ENCODE data around the gene ZEB2.

ZEB2 gene

DNA sequence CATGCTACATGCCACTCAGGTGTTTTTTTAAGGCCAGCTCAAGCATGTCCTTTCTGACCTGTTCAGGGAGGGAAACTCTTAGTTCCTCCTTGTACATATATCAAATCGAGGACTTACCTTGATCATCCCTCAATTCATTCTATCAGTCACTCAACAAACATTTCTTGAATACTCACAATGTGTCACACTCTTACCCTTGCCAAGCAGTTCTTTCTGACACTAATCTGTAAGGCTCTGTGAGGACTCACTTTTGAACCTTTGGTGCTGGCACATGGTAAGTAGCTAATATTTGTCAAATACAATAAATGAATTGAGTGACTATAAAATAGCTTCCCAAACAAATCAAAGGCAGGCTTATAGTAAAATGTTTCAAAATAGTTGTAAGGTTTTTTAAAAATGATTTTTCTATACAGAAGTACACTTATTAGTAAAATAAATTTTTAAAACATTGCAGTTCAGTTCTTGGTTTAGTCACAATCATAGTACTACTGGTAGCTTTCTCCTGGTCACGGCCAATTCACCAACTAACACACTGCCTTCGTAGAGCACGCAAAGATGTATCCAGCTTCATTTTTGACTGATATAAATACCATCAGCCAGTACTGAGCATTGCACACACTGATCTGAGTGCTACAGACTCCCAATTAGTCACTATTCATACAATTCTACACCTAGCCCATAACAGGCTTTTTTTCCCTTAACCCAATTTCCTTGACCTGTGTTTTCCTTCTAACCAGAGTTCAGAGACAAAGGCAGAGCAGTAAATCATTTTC, 50.9 kb downstream of the ZEB2 start:
- no peak for DNase-seq

DNA sequence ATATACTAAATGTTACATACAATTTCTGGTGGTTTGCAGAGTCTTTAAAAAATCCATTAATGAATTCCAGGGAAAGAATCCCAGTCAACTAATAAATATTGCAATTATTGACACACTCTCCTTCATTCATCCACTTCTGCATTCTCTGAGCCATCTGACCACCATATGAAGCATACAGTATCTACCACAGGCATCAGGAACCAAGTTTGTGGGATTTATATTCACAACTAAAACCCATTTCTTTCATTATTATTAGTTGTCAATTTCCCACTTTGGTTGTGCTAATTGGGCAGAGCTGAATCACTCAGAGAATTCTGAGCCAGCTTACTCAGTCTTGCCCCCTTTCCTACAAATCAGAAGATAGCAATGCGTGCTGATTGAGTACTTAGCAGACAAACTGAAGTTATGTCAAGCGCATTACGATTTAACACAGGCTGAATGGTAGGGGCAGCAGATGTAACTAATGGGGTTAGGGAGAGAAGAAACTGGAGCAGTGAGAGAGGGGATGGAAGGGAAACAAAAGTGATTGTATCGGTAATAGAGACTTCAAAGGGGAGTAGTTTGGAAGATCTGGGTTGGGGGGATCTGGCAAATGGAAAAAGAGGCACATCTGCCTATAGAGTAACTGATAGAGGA, 52.3 kb downstream of the ZEB2 start:
- no peak for DNase-seq

DNA sequence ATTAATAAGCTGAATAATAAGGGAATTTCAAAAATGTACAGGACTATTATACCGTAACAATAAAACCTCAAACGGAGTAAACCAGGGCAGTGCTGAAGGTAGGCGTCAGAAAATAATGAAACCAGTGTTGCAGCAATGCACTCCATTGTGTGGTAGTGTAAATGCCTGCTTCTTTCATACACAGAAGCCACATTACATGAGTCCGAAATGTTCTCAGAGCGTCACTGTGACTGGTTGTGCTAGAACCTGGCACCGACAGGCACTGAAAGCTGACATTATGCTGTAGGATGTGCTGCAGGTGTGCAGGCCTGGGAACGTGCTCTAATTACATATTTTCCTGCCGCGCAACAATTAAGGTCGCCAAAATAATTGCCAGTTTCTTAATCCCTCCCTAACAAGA, 53.3 kb downstream of the ZEB2 start:
- DNase-seq: no peak

DNA sequence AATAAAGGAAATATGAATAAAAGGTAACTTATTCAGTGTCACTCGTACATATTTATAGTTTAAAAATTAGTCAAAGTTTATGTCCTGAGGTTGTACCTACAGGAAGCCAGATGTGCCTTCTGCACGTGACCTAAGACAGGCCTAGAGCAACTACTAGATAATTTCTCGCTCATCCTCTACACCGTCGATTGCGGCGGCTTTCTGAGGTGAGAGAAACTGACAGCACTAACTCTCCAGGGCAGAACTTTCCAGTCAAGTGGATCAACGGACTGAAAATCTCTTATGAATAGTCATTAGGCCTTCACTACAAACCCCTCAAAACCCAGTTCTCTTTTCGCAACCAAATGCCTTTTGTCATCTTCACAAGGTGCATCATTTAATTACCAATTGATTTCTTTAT, 54.2 kb downstream of the ZEB2 start:
- DNase-seq: no peak

DNA sequence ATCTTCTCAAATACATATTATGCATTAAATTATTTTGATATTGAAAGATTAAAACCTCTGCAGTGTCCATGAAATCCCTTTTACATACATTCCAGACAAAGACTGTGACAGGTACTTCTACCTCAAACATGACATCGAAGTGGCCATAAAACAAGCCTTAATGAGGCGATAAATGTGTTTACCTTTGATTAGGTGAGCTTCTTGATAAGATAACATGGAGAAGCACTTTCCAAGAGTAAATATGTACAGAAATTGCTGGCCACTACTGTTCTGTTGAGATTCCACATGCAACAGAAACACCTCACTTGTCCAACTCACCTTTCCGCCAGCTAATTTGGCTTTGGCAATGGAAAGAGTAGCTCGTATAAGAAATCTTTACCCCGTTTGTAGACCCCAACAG, 55.2 kb downstream of the ZEB2 start:
- DNase-seq: no peak

DNA sequence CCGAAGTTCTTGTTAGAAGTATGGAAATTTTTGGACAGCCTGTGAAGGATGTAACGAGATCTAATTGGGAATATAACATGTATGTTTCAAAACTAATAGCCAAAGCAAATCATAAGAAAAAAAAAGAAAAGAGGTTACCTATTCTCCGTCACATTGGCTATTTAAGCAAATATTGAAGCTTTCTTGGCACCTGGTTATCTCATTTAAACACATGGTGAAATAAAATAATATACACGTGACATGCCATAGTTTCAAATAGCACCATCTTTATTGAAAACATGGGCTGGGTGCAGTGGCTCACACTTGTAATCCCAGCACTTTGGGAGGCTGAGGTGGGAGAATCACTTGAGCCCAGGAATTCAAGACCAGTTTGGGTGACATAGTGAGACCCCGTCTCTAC, 56.7 kb downstream of the ZEB2 start:
- no peak for DNase-seq

DNA sequence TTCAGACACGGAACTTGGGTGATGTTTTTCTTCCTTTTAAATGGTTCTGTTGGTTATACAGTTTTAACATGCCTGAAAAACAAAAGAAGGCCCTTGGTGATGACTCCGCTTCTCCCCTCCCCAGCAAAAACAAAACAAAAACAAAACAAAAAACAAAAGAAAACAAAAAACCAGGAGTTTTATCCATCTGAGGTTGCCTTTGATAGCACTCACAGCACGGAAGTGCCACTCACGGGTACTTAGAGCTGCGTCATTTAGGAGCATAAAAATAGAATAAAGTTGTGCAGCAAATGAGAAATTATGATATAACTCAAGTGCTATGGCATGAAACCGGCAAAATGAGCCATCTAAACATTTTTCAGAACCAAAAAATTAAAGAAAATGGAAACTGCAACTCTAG, 57.7 kb downstream of the ZEB2 start:
- DNase-seq: no peak

DNA sequence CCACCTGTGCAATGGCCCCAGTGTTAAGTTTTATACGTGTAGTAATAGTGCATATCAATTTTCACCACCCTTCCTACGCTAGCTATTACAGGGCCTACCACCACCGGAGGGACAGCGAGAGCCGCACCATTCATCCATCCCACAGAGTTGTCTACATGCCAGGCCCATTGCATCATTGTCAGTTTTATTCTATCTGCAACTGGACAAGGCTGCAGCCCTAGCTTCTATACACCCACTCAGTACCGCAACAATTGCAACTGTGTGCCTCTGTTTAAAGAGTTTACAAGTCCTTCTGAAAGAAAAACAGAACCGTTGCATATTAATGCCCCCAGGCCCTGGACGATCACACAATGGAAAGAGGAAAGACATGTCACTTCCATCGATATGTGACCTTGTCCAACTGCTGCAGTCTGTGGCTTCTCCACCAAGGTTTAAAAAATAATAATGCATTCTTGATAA, 58.6 kb downstream of the ZEB2 start:
- no peak for DNase-seq

DNA sequence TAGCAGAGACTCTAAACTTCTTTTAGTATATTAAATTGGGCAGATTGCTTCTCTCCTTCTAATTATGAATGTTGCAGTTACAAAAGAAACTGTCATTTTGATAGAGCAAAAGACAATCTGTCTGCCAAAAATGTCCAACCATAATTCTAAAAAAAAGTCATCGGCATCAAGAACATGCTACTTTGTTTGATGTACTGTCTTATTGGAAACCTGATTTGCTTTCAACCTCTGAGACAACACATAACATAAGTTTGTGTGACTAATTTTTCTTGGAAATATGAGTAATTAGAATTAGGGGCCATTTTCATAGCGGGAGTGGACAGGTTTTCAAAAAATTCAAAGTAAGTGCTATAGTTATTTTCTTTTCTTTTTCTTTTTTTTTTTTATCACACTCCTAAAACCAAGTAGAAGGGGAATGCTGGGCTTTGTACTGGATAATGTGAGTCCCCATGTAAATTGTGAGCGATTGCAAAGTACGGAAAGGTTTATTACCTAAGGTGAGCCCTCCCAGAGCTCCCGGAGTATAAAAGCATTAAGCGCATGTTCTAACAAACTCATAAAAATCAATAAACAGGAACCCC, 59.1 kb downstream of the ZEB2 start:
- DNase-seq: no peak

DNA sequence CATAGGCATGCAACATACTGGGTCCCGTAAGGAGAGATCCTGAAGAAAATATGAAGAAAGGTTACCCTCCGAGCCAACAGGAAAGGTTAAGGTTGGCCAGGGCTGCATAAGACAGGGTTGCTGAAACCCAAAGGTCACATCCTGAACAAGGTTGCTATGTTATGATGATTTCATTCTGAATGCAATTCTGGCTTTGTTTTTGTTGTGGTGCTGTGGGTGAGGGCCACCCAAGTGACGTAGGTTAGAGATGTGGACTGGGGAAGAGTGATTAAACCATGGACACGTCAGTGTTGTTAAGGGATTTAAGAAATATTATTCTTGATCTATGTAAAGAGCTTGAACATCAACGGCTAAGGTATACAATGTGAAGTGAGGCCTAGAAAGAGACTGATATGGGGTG, 60.0 kb downstream of the ZEB2 start:
- no peak for DNase-seq

DNA sequence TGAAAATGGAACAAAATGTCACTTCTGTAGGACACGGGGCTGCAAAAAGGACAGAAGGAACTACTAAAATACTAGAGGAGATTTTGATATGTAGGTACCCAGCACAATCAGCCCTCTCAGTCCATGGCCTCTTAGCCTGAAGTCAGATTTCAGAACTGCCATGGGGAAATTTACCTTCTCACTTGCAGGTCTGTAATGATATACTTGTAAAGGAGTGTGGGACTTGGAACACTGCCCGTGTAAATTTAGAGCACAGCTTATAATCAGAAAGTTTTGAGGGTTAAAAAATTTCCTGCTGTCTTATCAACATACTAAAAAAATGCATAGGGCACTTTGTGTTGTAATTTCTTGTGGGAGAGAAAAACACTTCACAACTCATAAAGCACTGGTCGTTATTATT, 60.6 kb downstream of the ZEB2 start:
- no peak for DNase-seq

DNA sequence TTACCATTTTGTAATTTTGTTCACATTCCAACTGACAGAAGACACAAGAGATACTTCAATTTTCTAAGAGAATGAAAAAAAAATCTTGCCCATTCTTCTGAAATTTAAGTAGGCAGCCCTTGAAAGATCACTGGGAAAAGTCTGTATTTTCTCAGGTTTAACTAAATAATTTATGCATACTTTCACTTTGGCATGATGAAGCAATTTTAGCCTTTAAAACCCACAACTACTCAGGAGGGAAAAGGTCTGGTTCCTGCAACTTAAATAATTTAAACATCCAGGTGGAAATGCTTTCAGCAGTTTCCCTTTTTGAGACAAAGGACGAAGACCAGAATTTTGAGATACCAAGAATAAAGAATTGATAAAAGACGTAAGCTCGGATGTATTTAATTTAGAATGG, 61.4 kb downstream of the ZEB2 start:
- DNase-seq: no peak

DNA sequence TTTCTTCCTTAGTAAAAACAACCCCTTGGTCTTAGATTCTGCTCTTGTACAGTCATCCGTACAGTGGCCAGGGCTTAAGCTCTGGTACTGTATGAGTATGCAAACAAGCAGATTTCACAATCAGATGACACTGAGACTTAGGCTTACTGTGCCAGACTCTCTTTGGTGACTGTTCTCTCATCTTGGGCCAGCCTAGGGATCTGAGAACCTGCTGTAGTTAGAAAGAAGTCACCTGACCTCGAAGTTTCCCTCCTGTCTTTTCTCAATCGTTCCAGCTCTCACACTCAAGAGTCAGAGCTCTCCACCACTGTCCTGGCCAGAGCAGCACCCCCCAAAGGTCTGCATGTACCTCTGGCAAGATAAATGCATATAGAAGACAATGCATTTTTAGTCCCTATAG, 63.2 kb downstream of the ZEB2 start:
- no peak for DNase-seq

DNA sequence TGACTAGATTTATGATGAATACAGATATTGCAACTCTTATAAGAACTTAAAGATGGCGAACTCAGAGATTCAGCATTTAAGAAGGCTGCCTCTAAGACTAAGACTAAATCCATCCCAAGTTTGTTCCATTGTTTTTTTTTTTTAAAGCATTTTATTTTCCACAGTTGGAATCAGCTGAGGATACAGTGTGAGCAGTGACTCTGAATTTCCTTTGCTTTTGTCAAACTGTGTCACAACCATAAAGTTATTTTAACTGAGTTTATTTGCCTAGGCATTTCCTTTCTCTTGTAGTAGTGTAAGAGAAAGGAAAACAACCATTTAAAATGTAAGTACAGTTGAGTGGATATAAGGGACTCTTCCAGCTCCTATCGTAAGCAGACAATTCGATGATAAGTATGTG, 63.9 kb downstream of the ZEB2 start:
- no peak for DNase-seq

DNA sequence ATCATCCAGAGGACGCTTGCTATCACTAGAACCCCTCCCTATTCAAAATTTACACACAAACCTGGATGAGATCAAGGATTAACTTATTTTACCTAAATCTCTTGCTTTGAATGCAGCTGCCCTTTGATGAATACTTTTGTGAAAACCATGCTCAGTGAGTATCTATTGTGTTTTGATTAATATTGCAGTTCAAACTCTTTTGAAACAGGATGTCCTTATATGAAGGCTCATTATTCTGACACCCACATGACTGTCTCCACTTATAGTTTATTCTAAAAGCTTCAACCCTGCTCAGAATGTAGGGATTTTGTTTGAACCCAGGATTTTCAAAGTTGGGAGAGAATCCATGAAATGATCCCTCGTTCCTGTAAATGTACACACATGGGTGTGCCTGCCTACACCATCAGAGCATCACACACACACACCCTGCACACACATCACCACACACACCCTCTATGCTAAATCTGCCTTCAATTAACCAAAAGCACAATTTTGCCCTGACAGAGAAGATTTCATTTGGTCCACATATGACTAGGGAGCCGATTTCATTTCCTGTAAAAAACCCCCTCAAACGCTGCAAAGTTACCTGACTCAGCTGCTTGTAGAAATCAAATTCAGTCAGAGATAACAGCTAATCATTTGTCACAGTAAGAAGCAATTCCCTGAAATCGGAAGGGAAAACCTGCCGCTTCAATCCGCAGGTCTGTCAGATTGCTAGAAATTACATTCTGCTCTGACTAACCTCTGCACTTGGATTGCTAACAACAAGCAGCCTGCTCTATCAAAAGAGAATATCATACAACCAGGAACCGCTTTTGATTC, 65.2 kb downstream of the ZEB2 start:
- no peak for DNase-seq

DNA sequence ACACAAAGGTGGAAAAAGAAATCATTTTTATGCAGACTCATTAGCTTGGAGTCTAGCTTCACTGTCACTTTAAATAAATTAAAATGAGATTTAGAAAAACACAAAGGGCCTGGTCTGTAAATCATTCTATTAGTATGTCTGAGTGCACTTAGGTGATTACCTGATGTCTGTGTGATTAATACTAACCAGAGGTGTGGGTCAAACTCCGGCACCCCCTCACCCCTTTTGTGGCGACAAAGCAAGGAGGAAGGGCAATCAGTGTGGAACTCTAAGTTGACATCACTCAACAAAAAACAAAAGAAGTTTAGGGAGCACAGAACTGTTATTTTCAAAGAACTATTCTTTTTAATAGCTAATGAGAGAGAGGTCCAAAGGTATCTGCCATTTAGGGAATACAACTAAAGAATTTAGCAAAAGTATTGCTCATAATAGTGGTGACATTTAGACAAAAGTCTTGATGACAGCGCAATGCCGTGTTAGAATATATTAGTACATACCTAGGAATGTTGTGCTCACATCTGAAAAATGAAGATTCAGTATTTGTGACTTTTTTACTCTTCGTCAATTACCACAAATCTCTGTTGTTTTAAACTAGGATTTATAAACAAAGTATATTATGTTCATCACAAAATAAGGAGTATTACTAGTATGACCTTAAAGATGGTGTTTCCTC, 66.3 kb downstream of the ZEB2 start:
- DNase-seq: no peak

DNA sequence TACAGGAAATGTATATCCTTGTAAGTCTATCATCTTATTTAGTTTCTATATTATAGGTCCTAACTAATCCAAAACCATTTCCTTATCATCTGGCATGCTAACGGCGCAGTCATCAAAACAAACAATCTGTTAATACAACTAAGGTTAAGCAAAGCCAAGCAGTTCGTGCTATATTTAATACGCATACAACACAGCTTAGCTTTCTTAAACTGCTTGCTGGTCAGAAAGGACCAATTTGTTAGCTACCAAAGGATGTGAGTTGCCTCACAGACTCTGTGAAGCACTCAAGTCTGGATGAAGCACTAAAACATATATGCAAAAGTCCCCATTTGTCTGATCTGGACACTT, 67.0 kb downstream of the ZEB2 start:
- no peak for DNase-seq

DNA sequence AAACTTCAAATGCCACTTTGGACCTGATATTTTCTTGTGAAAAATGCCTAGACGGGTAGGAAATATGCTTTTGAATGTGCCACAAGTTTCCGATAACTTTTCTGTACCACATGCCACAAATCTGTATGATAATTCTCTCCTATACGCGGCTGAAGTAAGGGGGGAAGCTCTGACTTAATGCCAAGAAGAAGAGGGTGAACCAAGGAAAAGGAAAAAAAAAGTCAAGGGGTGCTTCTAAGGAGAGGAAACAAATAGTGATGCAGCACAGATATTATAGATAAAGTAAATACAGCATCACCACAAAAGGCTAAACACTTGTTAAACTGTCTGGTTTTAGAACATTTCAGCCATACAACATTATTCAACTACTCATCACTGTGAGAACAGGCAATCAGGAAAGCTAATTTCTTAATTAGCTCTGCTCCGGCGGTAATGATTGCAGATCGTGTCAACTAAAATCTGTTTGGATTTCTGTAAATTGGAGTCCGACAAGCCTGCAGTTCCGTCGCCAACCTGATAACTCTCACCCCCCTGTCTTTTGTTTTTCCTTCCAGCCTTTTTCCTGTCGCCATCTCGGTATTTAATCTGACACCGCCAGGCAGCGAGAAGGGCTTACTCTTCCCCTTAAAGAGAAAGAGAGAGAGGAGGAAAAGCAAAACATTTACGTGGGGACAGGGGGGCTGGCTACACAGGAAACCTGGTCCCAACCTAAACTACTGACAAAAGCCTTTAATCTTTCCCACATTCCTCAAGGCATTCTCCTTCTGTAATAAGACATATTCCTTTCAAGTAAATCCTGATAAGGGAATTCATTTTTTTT, 67.5 kb downstream of the ZEB2 start:
- no peak for DNase-seq

DNA sequence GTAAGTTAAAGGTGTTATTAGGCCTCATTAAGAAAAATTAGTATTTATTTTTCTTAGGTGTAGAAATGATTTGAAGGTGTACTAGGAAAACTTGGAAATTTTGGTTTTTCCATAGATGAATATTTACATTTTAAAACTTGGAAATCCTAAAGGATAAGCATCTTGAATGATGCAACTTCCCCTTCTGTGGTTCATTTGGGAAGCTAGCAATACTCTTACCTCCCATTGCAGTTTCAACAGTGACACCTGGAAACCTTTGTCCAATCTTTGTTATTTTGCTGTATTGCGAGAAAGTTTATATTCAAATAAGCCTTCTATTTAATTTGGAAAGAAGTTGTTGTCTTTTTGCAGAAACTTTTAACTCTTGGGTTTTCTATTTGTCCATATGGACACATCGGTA, 68.5 kb downstream of the ZEB2 start:
- no peak for DNase-seq

DNA sequence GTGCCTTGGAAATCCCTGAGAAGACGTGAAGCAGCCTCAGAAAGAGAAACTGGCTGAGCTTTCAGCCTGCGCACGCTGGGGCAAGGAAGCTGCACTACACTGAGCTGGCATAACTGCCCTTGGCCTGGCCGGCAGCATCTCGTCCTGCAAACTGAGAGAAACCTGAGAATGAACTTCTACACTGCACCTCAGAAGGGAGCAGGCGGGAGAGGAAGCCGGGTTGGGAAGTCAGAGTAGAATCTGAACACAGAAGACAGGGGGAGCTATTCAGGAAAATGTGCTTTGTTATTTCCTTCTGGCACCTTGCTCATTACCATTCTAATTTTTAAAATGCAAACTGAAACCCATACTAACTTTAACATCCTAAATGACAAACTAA, 70.9 kb downstream of the ZEB2 start:
- peak in 1 of 2 experiments; percentile 3 for DNase-seq

DNA sequence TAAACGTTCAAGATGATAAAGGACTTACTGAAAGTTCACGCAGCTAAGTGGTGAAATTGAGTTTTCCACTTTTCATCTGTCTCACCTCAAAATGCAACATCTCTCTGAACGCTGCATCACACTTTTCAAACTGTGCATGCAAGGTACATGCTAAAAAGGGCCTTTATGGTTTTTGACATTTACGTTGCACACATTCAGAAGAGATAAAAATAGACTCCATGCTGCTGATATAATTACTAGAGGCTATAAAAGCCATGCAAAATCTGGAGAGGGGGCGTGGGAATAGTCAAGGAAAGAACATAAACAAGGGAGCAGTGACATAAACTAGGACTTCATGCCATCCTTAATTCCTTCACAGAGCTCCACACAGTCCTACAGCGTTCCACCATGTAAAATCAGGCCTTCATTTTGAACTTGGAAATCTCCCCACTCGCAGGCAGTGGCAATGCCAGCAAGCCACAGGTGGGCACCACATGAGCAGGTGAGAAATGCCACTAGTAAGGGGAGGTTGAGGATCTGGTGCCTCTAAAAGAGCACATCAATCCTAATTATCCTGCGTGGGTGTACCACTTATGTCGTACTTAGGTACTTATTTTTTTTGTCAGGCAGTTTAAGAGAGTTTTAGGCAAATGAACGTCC, 71.4 kb downstream of the ZEB2 start:
- no peak for DNase-seq

DNA sequence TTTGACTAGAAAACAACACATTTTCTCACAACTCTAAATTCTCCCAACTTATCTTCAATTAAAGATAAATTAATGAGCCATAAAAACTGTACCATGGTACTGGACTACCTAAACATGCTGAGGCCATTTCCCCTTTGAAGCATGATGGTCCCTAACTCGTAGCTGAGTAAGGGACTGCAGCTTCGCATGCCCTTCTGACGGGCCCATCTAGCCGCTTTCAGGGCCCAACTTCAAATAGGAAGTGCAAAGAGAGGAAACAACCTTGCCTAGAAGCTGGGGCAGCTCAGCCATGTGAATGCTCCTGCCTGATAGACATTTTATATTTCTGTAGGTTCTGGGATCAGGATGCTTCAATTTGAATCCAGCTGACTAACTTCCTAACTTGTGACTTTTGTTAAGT, 72.4 kb downstream of the ZEB2 start:
- DNase-seq: no peak

Measured in SW 1271 (cell line).